ENCODE measurements around the gene URB1. TPM values are rescaled to one million over a fixed set of nuclear protein-coding genes. Genes with fewer than 3 reads are reported as not detected.

Gene URB1
- 28.2 and 28.9 TPM in 2 replicates for total RNA-seq (2021; fragmentation: NEBNext Ultra II Directional; extraction: Animal tissue kit (Norgen Biotek cat#: 25700))
- 8.1 and 10.1 TPM in 2 replicates for polyA plus RNA-seq (2011; rRNA removed)
- 8.1 TPM for polyA plus RNA-seq (2011; cell fraction: cytosol; rRNA removed)
- 19.7 TPM for polyA plus RNA-seq (2011; cell fraction: nucleus; rRNA removed)
- polyA plus RNA-seq (2012, experiment 1 of 2): 13.8 to 16.7 TPM (median 15.8 TPM) in 4 replicates
- polyA plus RNA-seq (2012, experiment 2 of 2): 6.4 TPM
- polyA plus RNA-seq (2013, experiment 1 of 2): 10.6 TPM
- polyA plus RNA-seq (2013, experiment 2 of 2): 9.4 TPM
- 31.1 and 35.5 TPM in 2 replicates for polyA minus RNA-seq (2011; rRNA and poly(A)+ RNA removed)
- 20.4 TPM for polyA minus RNA-seq (2011; cell fraction: cytosol; rRNA and poly(A)+ RNA removed)
- polyA minus RNA-seq (2011; cell fraction: nucleus; rRNA and poly(A)+ RNA removed): 29.3 TPM
- long read RNA-seq, experiment 1, partial matches to known transcripts: 13 of 17 reads
- long read RNA-seq, experiment 1, other reads (novel, unspliced or antisense): 4 of 17 reads
- long read RNA-seq, experiment 2, partial matches to known transcripts: 0 of 1 reads
- long read RNA-seq, experiment 2, other reads (novel, unspliced or antisense): 1 of 1 reads

DNA sequence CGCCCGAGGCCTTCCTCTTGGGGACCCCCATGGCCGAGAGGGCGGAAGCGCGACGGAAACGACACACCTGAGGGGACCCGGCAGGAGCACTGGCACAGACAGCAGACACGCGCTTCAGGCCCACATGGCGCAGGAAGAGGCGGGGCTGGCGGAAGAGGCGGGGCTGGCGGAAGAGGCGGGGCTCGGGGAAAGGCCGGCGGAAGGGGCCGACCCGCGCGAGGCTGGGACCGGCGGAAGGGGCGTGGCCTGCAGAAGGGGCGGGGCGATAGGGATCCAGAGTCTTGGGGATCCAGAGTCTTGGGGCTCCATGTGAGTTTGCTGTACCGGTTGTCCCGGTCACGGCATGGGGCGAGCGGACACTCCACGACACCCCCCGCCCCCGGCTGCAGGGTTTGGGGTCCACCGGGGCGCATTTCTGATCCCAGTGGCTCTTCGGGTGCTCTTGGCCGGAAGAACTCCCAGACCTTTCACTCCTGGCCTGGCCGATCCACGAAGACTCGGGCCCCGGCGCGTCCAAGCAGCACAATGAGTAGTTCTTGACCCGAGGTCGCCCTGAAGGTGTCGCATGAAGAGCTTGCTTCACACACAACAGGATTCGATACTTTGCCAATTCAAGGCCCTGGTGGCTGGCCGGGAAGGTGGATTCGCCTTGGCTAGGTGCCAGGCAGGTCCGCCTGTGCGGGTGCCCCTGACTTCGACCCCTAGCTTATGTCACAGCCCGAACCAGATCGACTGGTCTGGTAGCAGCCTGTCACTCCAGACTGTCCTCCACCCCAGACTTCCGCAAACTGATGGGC is at the start of gene URB1:
Gene URB1 (minus strand): TSS at position 133 of the 797 bp plus-strand sequence. CDS start 102 bp downstream, at position 31.
- H3K14ac ChIP-seq (ENCODE audit: insufficient read length): no peak within 1 kb of the TSS
- peak within 1 kb of the TSS; percentile 9 to 42 (median 38) for H3K9ac ChIP-seq (replicated peaks in 1 of 4; ENCODE audit: extremely low read depth in 1 of 4, low read depth in 3 of 4, low read length in 3 of 4)
- no peaks in the 10 kb centered on the region; a peak in 1 of 8 replicates for H3K36me3 ChIP-seq (ENCODE audit: control insufficient read depth in 2 of 4, insufficient read depth in 4 of 4, low read length in 3 of 4)
- peaks cover 0 to 7% (median 6%) of the 10 kb centered on the region in 4 experiments; a peak in 5 of 7 replicates for H3K27me3 ChIP-seq (replicated peaks in 1 of 4; ENCODE audit: control insufficient read depth in 3 of 4, extremely low read depth in 1 of 4, insufficient read depth in 3 of 4, low read length in 3 of 4)
- H4K5ac ChIP-seq (ENCODE audit: insufficient read length, low read depth, low read length): peak within 1 kb of the TSS; percentile 3
- FAIRE-seq (no peak), DNase-seq (ENCODE audit: low read depth in 1 of 2, low spot score in 2 of 2) (peak; percentile 34 to 97)
- H4K91ac ChIP-seq (replicated peaks; ENCODE audit: insufficient read length, low read length): no peak within 1 kb of the TSS
- H2BK120ac ChIP-seq (replicated peaks; ENCODE audit: low read depth, low read length): no peak within 1 kb of the TSS
- peak within 1 kb of the TSS; percentile 86; the same call in 1 of the 2 replicates for H2AK5ac ChIP-seq (ENCODE audit: low read depth, low read length)
- peaks cover 22 to 37% of the 10 kb centered on the region in 2 experiments for H3K79me2 ChIP-seq (ENCODE audit: control insufficient read depth in 1 of 2, insufficient read depth in 2 of 2, low read length in 2 of 2)
- H2AFZ ChIP-seq (ENCODE audit: low read length): no peak within 1 kb of the TSS
- CTCF ChIA-PET (ENCODE audit: partially characterized antibody): interaction anchor here (1.2 to 1.9 kb wide), 8 partner anchors 9 to 212 kb away, joined by 3 to 9 read pairs (median 4); no protein-coding TSS in a partner anchor
- H2BK5ac ChIP-seq (ENCODE audit: low read depth, low read length): peak within 1 kb of the TSS; percentile 26; the same call in 1 of the 2 replicates
- peak within 1 kb of the TSS; percentile 67; the same call in 1 of the 2 replicates for H3K18ac ChIP-seq (ENCODE audit: extremely low read depth, low read length)
- peak within 1 kb of the TSS; percentile 71 to 89 for H3K4me2 ChIP-seq (ENCODE audit: insufficient read depth in 1 of 2, low read depth in 2 of 2, low read length in 2 of 2)
- no peak within 1 kb of the TSS for H2BK12ac ChIP-seq (ENCODE audit: low read depth, low read length)
- H3K4ac ChIP-seq (replicated peaks; ENCODE audit: insufficient read length, low read depth, low read length): no peak within 1 kb of the TSS
- H3K56ac ChIP-seq (replicated peaks; ENCODE audit: insufficient read length, low read depth, low read length): no peak within 1 kb of the TSS
- H3K4me1 ChIP-seq (replicated peaks in 1 of 4; ENCODE audit: control insufficient read depth in 3 of 4, insufficient read depth in 4 of 4, low read length in 3 of 4): peaks cover 0 to 6% (median 5%) of the 10 kb centered on the region in 4 experiments
- H3K79me1 ChIP-seq (ENCODE audit: low read depth, low read length): peaks cover 19% of the 10 kb centered on the region
- H2BK20ac ChIP-seq (ENCODE audit: low read length): no peak within 1 kb of the TSS
- H3K4me3 ChIP-seq (ENCODE audit: extremely low read depth in 1 of 4, insufficient read depth in 2 of 4, low read depth in 3 of 4, low read length in 4 of 4): peak within 1 kb of the TSS; percentile 79 to 87 (median 81)
- H4K8ac ChIP-seq (ENCODE audit: extremely low read depth, insufficient read depth, low read length): no peak within 1 kb of the TSS; the same call in 1 of the 2 replicates
- peaks cover 6 to 7% of the 10 kb centered on the region in 2 experiments; a peak in 2 of 4 replicates for H3K9me3 ChIP-seq (ENCODE audit: insufficient read depth in 2 of 2, low read depth in 1 of 2, low read length in 1 of 2)
- 57% methylated on average over 37 of the region's 59 CpGs; no CpG with 5 or more reads in 1 of the 2 experiments for WGBS, 2 experiments (ENCODE audit: extremely low coverage in 1 of 2, insufficient coverage in 1 of 2, insufficient read length in 1 of 2, insufficient replicate concordance in 2 of 2, low coverage in 1 of 2, low lambda C conversion rate in 2 of 2, missing lambda C conversion rate in 1 of 2)
- POLR2A ChIA-PET (ENCODE audit: partially characterized antibody): interaction anchor here (0.6 to 1.6 kb wide), 7 partner anchors 9 to 657 kb away, joined by 3 to 6 read pairs (median 4); partner anchors contain the start of gene PAXBP1
- no peak within 1 kb of the TSS for H3K27ac ChIP-seq (ENCODE audit: low read depth, low read length)
- H4K20me1 ChIP-seq (replicated peaks in 1 of 2; ENCODE audit: control insufficient read depth in 1 of 2, insufficient read depth in 2 of 2, low read length in 2 of 2): peaks cover 11 to 14% of the 10 kb centered on the region in 2 experiments
- 0 out of 2 replicates have a peak, but pooled peaks cover 5% of the 10 kb centered on the region for H3K23me2 ChIP-seq (ENCODE audit: low read depth, low read length)
- no peak within 1 kb of the TSS for H3K23ac ChIP-seq (ENCODE audit: insufficient read length)
- no peak within 1 kb of the TSS for H2BK15ac ChIP-seq (ENCODE audit: low read length)
- TF ChIP-seq KDM1A (IDR thresholded peaks at IDR 0.05; ENCODE audit: borderline replicate concordance, low read length) (no peak), NRF1 (IDR thresholded peaks at IDR 0.05; ENCODE audit: low read depth, low read length) (no peak), PHF8 (conservative IDR thresholded peaks at IDR 0.05; ENCODE audit: low read depth, low read length) (peak; percentile 69), TAF7 (optimal IDR thresholded peaks at IDR 0.05; ENCODE audit: borderline replicate concordance, low read depth, low read length) (peak; percentile 56), MAFK (IDR thresholded peaks at IDR 0.05; ENCODE audit: low read depth, low read length) (no peak)
- TF ChIP-seq, protein P1, sequence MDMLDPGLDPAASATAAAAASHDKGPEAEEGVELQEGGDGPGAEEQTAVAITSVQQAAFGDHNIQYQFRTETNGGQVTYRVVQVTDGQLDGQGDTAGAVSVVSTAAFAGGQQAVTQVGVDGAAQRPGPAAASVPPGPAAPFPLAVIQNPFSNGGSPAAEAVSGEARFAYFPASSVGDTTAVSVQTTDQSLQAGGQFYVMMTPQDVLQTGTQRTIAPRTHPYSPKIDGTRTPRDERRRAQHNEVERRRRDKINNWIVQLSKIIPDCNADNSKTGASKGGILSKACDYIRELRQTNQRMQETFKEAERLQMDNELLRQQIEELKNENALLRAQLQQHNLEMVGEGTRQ (IDR thresholded peaks at IDR 0.05; ENCODE audit: low read length): no peak
